ENCODE measurements around the gene DTNA.

- TF ChIP-seq EGR1 (IDR thresholded peaks at IDR 0.05; ENCODE audit: borderline replicate concordance, low read depth, low read length): no peak
- no peak for TF ChIP-seq RXRA (IDR thresholded peaks at IDR 0.05; ENCODE audit: insufficient read depth, low read depth, low read length)
- no peak for TF ChIP-seq POU5F1 (IDR thresholded peaks at IDR 0.05; ENCODE audit: low read depth, low read length)
- TF ChIP-seq RFX5 (IDR thresholded peaks at IDR 0.05; ENCODE audit: borderline replicate concordance, low read depth, low read length): no peak
- TF ChIP-seq POLR2AphosphoS5 (IDR thresholded peaks at IDR 0.05; ENCODE audit: low read depth, low read length): no peak
- no peak for TF ChIP-seq EP300 (IDR thresholded peaks at IDR 0.05; ENCODE audit: borderline replicate concordance in 1 of 2, low read depth in 2 of 2, low read length in 2 of 2)
- TF ChIP-seq CBX5 (IDR thresholded peaks at IDR 0.05; ENCODE audit: low read depth, low read length): no peak
- TF ChIP-seq PHF8 (conservative IDR thresholded peaks at IDR 0.05; ENCODE audit: low read depth, low read length): no peak
- TF ChIP-seq CTCF (IDR thresholded peaks at IDR 0.05; ENCODE audit: control extremely low read depth in 1 of 3, insufficient read depth in 1 of 3, low read depth in 1 of 3, low read length in 3 of 3): no peak
- TF ChIP-seq POLR2A (IDR thresholded peaks at IDR 0.05; ENCODE audit: control extremely low read depth in 1 of 2, low read depth in 2 of 2, low read length in 2 of 2): no peak
- TF ChIP-seq TEAD4 (IDR thresholded peaks at IDR 0.05; ENCODE audit: low read depth, low read length): no peak
- TF ChIP-seq SRF (IDR thresholded peaks at IDR 0.05; ENCODE audit: low read depth, low read length): no peak
- TF ChIP-seq YY1 (IDR thresholded peaks at IDR 0.05; ENCODE audit: low read depth, low read length): no peak
- no peak for TF ChIP-seq USF2 (IDR thresholded peaks at IDR 0.05; ENCODE audit: low read length)
Observed at GRCh38 chr18:34921226-34921625, 211.1 kb downstream of the DTNA start.
